Measurements from ENCODE around the gene IKBKE.

Gene IKBKE

DNA sequence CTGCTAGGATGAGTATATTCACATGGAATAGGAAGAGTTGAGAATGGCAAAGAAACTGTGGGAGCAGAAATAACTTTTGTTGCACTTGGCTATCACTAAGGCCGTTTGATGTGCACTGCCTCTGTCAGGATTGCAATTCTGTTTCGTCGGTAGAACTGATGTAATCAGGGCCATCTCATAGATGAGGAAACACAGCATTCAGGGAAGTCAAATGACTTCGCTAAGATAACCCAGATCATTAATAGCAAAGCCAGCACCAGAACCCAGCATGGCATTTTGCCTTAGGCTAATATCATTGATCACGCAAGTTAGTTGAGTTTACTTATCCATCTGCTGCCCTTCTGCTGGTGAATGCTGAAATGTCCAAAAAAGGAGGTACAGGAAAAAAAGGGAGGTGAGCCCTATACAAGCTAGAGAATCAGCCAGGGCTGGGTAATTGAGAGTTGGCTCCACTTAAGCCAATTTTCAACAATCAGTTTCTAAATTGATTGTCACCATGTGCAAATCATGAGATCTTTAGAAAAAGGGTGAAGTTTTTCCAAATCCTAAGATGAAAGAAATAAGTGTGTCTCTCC is 44.6 kb downstream of the IKBKE start:
- no peak for DNase-seq

DNA sequence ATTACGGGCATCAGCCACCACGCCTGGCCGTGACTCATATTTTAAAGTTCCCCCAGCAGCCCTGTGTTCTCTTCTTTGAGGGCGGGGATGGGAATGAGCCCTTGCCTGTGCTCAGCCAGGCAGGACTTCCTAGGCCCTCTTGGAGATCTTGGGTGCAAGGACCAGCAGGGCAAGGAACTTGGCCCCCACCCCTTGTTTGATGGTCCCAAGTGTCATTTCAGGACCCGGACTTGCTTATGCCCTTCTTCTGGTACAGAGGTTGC is 46.4 kb downstream of the IKBKE start:
- no peak for DNase-seq

DNA sequence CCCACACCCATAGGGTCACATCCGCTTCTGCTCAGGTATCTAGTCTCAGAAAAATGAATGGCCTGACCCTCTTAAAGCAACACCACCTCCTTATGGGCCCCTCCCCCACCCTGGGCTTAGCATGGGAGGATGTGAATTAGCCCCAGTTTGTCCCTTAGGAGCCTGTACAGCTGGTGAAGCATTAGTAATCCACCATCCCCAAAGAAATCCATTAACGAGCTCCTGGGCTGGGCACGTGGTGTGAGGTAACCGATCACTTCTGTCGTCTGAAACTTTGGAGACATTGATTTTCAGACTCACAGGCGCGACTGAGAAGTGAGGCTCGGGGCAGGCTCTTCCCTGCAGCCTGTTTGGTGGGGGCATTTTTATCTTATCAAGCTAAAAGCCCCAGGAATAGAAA is 47.5 kb downstream of the IKBKE start:
- DNase-seq: no peak

DNA sequence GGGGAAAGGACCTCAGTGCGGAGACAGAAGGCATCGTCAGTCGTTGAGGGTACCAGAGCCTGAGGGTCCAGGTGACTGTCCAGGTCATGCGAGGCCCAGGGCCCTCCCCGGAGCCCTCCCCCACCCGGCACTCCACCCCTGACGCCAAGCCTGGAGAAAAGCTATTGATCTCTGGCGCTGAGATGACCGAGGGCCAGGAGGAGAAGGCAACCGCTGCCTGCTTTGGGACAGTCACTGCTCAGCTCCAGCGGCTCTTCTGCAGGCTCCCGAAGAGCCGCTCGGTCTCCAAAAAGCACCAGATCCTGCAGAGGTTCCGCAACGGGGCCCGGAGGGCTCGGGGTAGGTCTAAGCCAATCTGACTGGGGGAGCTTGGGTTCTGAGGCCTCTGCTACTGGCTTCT is 47.9 kb downstream of the IKBKE start:
- no peak for DNase-seq

DNA sequence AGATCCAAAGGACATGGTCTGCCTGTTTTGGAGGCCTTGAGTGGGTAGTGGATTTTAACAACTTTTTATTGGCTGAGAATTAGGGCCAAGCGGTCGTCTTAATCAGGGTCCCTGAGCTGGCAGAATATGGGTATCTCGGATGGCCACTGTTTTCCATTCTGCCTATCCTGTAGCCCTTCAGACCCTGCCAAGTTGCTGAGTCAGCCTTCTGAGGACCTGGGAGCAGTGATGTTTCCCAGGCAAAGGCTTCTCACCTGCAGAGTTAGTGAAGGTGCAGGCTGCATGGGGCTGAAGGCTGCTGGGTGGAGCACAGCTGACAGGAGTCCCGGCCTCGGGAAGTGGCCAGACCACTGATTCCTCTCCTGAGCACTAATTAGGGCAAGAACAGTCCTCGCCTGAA is 48.5 kb downstream of the IKBKE start:
- no peak for DNase-seq

DNA sequence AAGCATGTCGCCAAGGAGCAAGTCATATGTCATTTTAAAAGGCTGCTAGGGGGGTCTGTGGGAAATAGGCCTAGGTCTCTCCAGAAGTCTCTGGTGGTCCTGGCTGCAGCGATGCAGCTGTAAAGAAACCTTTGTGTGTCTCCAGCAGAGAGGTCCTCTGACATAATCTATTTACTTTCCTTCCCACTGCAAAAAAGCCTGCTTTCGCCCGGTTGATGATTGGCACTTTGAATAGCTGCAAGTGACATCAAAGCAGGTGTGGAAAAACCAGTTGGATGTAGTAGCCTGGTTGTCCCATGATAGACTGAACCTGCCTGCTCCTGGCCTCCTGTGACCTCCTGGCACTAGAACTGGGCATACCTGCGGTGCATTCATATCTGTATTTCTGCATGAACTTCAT is 50.9 kb downstream of the IKBKE start:
- DNase-seq: peak; percentile 30 to 66

DNA sequence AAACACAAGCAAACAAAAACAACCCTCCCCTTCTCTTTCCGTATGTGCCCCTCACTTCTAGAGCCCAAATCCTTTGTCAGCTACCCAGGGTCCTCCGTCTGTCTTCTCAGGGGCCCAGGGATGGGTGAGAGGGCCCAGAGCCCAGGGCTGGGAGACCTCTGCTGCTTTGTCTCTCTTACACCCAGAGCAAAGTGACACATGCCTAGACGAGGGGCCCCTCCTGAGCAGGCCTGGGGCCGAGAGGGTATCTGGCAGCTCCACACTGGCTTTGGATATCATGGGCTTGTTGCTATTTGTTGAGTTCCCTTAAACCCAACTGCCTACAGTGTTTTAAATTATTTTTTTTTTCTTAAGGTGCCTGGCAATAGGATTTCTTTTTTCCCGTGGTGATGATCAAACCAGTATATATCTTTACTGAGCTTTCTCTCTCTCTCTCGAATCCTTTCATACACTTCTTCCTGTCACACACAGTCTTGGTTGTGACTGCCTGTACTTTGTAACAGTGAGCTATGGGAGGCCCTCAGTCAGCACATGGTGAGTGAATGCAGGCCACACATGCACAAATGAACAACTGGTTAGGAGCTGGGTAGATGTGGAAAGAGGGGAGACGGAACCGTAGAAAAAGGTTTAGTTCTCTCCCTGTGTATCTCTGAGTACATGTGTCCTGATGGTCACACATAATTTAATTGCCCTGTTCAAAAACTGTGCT is 51.6 kb downstream of the IKBKE start:
- no peak for DNase-seq

DNA sequence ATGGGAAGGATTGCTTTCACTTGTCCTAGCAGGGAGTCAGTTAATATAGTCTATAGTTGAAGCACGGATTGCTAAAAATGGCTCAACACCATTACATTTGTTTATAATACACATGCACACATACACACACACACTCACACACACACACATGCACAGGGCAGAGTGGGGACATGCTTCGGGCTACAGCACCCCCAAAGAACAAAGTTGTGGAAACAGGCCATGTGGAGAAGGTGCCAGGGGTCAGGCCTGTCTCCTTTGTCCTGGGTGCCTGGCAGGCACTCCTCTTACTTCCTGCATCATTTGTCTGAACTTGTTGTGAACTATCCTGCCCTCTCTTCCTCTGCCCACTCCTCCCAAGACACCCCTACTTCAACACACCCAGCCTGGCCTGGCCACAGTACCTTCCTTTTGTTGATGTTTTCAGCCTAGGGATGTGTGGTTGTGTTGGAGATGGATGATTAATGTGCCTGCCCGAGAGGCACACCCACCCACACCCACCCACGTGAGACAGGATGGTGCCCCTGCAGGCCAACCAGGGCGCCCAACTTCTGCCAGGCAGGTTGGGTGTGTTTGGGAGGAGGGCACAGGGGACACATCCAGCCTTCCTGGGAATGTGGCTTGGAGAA is 54.6 kb downstream of the IKBKE start:
- DNase-seq: no peak

DNA sequence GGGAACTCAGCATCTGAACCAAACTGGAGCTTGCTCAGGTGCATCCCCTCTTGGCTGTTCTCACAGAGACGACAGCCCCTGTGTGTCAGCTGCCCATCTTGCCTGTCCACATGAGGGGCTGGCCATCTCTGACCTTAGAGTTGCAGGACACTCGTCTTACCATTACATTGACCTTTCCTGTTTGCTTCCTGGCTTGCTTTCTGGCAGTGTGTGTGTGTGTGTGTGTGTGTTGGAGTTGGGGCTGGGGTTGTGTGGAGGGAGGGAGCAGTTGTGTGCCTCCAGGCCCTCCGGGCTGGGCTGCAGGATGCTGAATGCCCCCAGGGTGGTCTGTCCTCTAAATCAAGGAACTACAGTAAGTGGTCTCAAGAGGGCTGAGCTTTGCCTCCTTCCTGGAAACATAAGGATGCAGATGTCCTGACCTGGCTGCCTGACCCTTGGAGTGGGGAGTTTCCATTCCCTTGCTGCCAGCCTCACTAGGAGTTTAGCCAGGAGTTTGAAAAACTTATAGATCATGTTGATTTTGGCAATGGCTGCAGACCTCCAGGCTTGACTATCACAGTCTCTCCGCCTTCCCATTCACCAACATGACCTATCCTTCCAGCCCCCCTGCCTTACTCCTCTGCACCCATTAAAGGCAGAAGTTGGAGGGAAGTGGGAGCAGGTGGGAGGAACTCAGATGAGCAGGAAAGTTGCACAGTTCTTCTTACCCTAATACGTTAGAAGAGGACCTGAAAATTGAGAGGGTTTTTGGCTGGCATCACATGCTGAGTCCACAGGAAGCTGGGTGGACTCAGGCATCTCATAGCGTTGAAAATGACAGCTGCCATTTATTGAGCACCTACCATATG is 56.0 kb downstream of the IKBKE start:
- no peak for DNase-seq

DNA sequence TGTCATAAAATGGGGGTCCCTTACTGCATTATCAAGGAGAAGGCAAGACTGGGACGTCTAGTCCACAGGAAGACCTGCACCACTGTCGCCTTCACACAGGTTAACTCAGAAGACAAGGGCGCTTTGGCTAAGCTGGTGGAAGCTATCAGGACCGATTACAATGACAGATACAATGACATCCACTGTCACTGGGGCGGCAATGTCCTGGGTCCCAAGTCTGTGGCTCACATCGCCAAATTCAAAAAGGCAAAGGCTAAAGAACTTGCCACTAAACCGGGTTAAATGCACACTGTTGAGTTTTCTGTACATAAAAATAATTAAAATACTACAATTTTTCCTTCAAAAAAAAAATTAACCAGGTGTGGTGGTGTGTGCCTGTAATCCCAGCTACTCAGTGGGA is 59.1 kb downstream of the IKBKE start:
- no peak for DNase-seq

DNA sequence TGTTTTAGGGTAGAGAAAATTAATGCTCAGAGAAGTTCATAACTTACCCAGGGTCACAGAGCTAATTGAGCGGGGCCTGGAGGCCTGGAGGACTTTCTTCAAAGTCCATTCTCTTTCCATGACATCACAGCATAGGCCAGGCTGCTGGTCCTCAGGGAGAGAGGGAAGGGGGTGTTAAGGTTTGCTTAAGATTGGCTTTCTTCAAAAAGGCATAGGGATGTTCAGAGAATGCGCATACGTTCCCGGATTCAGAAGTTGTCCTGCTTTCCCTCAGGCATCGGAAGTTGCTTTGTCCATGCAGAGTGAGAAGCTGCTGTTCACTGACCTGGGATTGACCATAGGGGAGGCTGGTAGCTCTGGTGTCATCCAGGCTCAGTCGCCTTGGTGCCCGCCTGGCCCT is 62.1 kb downstream of the IKBKE start:
- no peak for DNase-seq

DNA sequence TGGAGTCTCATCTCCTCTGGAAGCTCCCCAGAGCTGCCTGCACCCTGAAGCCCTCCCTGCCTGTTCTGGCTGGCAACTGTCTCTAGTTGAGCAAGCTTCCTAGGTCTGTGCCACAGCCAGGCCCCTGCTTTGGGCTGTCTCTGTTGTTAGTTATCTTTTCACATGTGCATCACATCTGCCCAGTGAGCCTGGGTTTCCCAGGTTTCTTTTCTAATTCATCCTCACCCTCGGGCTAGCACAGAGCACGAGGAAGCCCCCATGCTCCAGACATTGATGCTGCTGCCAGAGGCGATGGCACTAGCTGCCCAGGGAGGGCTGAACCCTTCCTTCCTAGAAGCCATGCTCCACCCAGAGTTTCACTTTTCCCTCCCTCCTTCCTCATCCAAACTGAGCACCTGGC is 64.3 kb downstream of the IKBKE start:
- DNase-seq: no peak

DNA sequence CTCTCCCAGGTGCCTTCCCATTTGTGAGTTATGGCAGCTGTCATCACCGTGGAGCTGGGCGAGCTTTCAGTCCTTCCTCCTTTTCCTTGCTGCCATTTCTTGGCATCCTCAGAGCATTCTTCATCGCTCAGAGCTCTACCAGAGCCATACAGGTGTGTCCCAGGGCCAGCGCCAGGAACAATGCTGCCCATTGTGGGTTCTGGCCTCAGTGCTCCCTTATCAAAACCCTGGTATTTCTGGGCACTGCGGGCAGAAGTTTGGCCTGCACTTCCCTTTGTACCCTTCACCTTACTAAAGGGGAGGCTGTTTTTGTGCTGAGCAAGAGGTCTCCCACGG is 65.5 kb downstream of the IKBKE start:
- no peak for DNase-seq

DNA sequence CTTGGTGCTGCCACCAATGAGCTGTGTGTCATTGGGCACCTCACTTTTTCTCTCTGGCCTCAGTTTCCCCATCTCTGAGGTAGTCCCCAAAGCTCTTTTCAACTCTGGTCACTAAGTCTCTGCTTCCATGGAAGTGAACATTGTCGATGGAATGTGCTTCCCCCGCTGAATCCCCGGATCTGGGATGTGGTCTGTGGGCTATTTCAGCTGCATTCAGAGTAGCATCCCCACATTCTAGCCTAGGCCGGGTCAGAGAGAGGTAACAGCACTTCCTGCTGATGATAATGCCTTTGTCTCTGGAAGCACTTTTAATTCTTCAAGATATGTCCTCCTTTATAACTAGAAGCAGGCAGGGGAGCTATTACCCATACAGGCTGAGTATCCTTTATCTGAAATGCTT is 66.9 kb downstream of the IKBKE start:
- no peak for DNase-seq

DNA sequence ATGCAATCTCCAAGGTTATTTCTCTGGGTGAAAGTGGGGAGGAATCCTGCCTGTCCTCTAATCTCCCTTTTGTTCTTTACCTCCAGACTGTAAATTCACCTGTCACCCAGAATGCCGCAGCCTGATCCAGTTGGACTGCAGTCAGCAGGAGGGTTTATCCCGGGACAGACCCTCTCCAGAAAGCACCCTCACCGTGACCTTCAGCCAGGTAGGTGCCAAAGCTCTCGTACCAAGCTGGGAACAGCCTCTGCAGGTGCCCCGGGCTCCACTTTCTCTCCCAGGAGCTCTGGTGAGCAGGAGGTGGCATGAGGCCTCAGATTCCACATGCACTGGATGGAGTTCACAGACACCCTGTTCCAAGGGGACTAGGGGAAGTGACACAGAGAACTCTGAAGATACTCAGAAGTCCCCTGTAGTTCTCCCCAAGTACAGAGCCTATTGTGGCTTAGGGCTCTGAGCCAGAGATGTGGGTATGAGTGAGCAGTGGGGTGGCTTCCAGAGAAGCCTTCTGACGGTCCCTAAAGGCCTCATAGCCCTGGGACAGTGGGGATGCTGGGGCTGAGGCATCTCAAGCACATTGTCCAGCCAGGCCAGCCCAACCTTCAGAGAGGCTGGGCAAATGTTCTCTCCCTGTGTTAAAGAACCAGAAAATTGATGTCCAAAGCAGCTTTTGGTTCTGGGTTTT is 68.0 kb downstream of the IKBKE start:
- no peak for DNase-seq

DNA sequence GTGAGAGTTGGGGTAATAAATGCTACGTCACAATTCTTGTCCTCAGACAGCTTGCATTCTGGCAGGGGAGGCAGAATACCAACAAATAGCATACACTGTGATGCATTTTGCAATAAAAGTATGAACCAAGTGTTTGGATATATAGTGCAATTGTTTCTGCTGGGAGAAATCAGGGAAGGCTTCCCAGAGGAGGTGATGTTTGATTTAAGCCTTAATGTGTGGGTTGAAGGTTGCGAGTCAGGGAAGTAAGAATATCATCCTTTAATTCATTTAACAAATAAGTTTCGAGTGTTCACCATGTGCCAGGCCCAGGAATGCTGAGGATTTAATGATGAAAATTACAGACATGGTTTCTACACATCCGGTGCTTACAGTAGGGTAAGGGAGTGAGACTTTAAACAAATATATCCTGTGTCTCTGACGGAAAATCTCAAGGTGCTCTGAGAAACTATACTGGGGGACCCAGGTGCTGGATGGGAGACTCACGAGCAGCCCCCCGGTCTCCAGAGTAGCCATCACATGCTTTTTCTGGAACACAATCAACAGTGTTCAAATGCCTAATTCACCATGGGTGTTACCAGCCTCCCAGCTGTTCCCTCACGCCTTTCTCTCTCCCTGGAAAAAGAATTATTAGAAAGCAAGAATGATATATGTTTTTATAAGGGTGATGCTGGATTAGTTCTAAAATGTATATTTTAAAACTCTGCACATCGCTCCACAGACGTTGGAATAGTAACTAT is 68.8 kb downstream of the IKBKE start:
- DNase-seq: no peak

DNA sequence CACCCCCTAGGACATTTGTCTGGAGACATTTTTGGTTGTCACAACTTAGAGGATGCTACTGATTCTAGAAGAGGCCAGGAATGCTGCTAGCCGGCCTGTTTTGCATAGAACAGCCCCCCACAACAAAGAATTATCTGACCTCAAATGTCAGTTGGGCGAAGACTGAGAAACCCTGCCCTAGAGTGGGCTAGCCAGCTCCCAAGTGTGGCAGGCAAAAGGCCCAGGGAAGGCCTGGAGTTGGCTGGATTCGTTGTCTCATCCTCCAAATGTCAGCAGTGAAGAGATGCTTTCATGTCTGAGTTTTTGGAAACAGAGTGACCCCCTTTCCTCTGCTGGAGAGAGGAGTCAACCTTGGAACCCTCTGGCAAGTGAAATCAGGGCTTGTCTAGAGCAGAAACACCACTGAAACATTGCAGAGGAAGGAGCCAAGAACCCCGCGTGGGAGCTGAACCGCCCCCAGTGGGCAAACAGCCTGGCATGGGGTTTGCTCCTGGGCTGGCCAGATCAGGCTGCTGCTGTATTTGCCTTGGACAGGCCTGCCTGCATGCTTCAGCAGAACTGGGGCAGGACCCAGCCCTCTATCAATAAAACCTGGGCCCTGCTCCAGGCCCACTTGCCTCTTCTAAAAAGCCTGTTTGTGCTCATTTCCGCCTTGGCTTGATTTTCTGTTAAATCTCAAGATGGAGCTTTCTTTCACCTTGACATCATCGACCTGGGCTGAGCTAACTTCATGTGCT is 69.9 kb downstream of the IKBKE start:
- no peak for DNase-seq

DNA sequence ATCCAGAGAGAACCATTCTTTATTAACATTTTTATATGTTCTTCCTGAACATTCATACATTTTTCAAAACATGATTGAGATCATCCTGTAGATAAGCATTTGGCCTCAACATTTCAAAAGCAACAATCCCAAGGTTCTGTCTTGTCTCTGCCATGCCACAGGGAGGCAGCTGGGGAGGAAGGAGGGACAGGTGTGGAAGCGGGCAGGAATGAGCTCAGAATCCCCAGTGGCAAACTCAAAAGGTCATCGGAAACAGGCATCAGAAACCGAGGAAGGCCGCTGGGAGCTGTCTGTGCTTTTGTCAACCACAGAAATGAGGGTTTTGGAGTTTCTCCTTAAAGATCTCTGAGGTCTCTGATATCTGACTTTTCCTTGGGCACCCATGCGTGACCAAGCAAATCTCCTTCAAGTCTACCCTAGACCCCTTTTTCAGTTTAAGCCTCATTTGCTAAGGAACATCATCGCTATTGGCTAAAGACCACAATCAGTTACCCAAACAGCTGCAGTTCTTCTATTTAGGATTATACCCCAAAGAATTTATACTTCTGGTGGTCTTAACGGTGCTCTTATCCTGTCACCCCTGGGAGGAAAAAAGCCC is 71.1 kb downstream of the IKBKE start:
- DNase-seq: no peak

DNA sequence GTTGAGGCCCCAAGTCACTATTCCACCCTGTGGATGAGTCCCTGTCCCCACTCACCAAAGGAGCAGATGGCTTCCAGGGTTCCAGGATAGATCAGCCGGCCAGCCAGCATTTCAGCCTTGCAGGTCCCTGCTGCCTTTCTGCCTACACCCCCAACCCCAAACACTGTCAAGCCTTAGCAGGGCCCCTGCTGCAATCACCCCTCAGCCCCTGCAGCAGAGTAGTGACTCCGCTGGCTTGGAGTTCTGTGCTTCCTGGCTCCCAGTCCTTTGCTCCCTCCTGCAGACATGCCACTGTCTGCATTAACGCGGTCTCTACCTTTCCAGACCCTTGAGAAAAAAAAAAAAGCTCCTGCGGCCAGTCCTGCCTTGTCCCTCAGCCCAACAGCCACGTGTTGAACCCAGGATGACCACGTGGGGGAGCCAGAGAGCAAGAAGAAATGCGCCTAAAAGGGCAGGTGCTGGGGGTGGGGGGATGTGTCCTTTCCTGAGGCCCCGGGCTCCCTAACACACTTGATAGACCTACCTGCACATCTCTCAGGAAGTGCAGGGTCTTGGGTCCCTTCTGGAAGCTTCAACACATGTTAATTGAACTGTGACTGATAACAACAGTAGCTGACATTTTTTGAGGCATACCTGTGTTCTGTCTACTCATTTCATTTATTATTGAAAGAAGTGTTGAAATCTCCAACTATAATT is 74.4 kb downstream of the IKBKE start:
- peak; percentile 57 to 70 for DNase-seq

DNA sequence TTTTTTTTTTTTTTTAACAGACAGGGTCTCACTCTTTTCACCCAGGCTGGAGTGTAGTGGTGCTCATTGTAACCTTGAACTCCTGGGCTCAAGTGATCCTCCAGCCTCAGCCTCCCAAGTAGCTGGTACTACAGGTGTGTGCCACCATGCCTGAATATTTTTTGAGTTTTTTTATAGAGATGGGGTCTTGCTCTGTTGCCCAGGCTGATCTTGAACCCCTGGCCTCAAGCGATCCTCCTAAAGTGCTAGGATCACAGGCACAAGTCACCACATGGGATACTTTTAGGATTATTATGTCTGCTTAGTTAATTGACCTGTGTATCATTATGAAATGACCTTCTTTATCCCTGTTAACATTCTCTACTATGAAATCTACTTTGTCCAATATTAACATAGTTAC is 75.1 kb downstream of the IKBKE start:
- DNase-seq: no peak

Measured in SHP77 (cell line).